CD4-positive, alpha-beta T cell treated with Interleukin-15 for 1 hour (primary cell): ENCODE measurements around the gene GMIP.

Experiments used
- DNase-seq: peaks from one replicate; pipeline ENCODE4 v3.0.0-alpha.2; 2020

The GMIP gene

DNA sequence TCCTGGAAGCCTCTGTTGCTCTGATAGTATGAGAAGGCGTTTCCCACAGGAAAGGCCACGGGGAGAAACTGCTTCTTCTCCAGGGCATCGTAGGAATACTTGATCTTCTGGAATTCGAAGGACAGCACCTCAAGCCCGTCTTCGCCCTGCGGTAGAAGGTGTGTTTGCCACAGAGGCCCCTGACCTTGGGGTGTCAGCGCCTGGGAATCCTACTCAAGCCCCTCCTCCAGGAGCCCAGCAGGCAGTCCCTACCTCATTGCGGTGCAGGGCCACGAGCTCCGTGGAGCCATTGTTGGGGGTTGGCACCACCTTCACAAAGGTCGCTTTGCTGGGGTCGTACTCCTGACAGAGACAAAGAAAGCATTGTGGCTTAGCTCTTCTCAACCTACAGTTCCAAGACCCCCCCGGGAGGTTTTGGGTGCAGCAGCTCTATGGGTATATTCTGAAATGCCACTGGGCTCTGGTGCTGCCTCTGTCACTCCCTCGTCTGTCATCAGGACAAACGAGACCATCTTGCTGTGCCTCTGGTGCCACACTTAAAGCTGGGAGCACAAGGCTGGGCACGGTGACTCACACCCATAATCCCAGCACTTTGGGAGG lies 16.3 kb upstream of the GMIP start:
- no peak for DNase-seq

DNA sequence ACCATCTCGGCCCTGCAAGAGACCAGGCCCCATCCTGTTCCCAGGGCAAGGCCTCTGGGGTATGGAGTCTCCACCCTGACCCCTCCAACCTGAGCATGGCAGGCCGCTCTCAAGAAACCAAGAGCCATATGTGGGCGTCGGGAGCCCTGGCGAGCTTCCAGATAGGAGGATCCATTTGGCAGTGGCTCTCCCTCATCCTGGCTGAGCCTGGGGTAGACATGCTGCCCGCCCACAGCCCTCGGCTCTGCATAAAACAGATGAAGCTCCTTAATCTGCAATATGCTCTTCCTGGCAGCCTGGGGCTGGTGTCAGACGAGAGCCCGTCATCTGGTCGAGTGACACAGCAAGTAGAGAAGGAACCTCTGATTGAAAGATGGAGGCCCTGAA lies 13.9 kb upstream of the GMIP start:
- no peak for DNase-seq

DNA sequence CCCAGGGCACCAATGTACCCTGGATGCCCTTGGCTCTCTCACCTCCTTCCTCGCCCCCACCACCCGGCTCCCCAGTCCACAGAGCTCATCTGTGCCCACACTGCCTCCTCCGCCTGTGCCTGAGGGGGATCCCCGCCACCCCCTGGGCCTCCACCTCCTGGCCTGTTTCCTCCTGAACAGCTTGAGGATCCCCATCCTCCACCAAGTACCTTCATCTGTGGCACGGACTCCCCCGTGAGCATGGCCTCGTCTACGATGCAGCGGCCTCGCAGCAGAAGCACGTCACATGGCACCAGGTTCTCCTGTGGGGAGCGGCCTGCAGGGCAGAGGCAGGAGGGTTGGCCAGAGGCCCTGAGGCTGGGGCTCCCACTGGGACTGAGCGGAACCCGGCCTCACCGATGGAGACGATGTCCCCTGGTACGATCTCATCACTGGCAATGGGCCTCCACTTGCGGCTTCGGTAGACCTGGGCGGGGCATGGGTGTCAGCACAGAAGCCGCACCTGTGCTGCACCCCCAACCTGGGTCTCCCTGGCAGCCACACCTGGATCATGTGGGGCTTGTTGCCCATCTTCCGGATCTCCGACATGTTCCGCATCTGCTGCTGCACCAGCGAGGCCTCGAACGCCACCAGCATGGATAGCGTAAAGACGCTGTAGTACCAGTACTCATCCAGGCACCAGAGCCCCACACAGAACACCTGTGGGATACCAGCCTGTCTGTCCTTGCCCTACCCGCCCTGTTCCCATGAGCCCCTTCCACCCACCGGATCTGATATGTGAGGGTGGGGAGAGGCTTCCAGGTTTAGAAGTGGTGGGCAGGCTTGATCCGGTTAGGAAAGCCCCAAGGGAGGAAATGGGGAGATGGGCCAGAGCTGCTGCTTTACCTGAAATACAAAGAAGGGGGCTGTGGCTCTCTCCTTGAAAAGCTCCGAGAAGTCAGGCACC lies 13.3 kb upstream of the GMIP start:
- DNase-seq: no peak

DNA sequence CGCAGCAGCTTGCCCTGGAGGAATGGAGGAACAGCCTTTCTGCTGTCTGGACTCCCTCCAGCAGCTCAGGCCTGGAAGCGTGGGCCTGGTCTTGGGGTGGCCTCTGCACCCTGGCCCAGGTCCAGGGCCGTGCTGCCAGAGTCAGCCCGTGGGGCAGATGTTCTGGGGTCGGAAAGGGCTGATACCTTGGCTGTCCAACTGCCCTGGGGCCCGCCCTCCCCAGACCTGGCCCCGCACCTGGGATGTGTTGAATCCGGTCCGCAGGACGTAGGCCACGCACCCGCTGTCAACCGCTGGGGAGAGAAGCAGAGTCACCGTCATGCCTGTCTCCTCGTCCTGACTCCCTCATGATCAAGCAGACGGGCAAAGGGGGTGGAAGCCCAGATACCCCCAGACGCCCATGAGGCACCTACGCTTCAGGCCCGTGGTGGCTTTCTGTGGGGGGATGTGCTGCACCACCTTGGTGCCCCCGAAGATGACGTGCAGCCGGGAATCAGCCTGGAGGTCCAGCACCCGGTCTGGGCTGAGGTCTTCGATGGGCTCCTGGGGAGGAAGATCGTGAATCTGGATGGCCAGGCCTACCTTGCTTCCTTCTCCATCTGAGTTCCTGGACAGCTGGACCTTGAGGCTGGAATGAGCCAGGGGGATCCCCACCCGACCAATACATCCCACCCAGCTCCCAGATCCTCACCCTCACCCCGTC lies 12.3 kb upstream of the GMIP start:
- no peak for DNase-seq

DNA sequence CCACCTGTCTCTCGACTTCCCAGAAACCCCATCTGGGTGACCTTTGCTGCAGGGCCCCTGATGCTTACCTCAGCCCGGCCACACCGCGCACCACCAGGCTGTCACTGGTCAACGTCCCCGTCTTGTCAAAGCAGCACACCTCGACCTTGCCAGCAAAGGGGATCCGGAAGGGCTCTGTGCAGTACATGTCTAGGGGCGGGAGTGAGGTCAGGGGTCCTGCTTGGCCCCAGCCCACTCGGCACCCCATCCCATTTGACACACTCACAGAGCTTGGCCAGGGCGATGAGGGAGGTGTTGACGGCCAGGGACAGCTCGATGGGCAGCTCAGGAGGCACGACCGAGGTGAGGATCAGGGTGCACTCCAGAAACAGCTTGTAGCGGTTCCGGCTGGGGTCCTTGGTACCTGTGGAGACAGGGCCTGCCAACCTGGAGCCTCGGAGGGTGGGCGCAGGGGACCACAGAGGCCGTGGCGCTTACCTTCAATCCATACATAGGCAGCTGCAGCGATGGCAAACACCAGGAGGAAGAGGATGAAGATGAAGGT lies 11.7 kb upstream of the GMIP start:
- DNase-seq: no peak

DNA sequence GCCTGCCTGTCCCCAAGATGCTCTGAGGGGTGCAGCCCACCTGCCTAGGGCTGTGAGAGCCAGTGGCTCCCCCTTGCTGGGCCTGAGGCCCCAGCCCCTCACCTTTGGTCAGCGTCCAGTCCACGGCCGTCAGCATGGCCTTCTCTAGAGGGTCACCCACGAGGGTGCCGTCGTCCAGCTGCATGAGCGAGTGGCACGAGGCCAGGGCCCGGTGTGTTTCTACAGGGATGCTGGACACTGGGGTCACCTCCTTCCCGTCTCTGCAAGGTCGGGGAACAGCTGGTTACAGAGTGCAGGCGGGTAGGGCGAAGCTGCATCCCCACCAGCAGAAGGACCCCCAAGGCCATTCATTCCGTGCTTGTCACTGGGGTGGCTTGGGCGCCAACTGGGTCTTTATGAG lies 11.0 kb upstream of the GMIP start:
- no peak for DNase-seq

DNA sequence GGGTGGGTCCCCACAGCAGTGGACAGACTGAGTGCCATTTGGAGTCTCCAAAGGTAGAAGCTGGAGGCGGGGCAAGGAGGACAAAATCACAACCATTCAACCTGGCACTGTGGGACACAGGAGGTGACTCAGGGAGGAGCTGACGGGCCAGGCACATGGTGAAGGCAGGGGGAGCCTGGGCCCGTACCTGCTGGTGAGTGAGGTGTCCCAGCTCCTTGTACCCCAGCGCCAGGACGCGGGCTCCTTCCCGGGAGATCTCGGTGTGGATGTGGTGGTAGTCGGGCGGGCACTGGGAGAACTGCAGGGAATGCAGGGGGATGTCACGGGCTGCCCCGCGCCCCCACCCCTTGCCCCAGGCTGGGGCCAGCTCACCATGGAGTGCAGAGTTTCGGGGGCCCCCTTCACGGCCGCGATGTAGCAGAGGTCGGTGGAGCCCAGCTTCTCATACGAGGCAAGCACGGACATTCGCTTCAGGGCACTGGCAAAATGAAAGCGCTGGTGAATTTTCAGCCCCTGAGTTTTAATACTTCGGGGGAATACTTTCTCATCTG lies 10.2 kb upstream of the GMIP start:
- DNase-seq: no peak

DNA sequence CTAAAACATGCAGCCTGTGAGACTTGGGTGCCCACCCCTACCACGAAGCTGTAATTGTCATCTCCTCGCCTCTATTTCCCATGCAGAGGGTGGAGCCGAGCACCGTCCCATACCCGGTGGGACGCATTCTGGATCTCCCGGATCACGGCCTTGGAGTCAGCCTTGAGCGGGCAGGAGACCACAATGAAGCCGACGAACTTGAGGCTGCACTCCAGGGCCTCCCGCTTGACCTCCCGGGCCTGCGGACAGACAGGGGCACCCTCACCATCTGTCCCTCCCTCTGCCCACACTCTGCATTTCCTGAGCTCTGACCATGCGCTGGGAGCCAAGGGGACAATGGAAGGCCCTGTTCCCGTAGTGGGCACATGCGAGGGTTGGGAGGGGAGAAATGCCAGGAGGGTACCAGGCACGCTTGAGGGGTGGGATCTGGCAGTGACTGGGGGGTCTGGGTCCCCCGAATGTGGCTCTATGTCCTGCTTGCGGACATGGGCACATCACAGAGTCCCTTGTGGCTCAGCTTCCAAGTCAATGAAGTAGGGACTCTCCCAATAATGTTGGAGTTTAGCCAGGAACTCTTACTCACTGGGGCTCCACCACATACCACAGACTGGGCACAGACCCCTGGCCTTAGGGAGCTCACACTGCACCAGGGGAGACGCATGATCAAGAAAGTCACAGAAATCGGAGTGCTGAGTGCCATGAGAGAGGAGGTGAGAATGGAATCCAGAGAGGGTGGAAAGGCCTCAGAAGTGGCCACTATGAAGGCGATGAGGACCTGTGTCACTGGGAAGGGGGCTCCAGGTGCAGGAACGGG lies 9.2 kb upstream of the GMIP start:
- DNase-seq: no peak

DNA sequence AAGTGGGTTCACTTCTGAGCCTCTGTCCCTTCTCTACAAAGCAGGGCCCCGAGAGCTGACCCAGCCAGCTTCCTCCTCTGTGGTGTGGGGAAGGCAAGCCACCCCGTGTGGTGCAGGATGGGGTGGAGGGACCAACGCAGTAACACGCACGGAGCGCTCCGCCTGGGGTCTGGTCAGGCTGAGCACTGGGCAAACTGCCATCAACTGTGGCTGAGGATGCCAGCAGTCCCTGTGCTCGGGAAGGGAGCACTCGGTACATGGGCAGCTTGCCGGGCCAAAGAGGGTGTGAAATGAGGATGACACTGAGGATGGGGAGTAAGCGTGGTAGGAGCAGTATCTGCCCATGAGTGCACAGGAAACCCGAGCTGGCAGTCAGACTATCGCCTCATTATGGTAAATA lies 7.6 kb upstream of the GMIP start:
- DNase-seq: no peak

DNA sequence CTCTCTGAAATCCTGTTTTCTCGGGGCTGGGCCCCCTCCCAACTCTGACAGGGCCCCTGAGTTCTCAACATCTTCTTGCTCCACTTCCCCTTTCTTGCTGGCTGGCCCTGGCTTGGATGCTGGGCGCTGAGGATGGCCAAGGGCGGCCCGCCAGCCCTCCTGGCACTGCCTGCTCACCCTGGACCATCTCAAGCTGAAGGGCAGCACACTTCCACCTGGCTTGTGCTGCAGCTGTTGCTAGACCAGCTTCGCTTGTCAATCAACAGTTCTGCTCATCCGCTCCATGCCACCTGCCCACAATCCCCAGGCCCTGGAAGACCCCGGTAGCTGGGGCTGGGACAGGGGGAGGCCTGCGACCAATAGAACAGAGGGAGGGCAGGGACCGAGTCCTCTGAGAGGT lies 6.9 kb upstream of the GMIP start:
- no peak for DNase-seq

DNA sequence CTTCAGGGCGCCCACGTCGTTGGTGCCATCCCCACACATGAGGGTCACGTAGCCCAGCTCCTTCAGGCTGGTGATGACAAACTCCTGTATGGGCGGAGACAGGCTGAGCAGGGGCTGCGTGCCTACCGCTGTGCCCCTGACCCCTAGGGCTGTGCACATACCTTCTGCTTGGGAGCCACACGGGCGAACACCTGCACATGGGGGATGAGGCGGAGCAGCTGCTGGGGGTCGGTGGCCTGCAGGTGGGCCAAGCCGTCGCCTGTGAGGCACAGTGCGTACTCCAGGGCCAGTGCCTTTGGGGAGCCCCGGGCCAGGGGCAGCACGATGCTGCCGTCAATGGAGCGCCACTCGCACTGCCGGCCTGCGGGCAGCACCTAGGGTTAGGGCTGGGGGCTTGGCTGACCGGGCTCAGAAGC lies 6.1 kb upstream of the GMIP start:
- no peak for DNase-seq

DNA sequence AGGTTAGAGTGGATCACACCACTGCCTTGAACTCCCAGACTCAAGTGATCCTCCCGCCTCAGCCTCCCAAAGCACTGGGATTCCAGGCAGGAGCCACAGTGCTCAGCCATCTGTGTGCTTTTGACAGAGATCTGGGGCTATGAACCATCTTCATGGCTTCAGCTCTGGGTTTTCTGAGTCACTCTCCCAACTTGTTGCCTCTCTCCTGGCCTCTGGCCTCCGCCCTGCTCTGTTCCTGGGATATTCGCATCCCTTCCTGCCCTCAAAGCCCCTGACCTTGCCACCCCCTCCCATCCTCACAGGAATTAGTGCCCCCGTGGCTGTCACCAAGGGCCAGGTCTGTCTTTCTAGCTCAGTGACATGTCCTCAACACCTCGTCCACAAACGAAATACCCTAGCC lies 5.7 kb upstream of the GMIP start:
- DNase-seq: no peak

DNA sequence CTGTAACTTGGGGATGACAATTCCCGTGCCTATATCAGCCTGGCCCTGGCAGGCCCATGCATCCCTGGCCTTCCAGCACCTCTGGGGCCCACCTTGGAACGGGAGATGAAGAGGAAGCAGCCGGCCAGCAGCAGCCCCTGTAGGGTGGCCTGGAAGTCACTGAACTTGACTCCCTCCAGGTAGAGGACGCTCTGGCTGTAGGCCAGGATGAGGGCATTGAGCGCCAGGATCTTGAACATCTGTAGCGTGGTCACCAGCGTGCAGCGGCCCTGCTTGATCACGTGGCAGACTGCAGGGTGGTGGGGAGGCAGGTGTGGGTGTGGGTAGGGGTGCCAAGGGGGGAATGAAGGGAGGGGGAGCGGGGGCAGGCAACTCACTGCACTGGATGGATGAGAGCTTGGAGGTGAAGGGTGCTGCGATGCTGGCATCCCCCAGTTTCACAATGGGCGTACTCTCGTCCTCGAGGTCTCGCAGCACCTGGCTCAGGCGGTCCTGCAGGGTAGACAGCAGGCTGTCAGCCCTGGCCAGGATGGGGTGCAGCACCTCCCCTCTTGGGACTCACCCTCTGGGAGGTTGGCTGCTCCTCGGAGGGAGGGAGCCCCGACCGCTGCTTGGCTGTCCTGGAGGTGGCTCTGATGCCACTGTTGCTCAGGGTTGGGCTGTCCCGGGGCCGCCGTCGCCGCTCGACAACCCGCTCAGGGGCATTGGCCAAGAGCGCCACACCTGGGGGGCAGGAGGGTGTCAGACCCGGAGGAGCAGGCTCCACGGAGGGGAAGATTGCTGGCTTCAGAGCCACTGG lies 3.8 kb upstream of the GMIP start:
- DNase-seq: no peak

DNA sequence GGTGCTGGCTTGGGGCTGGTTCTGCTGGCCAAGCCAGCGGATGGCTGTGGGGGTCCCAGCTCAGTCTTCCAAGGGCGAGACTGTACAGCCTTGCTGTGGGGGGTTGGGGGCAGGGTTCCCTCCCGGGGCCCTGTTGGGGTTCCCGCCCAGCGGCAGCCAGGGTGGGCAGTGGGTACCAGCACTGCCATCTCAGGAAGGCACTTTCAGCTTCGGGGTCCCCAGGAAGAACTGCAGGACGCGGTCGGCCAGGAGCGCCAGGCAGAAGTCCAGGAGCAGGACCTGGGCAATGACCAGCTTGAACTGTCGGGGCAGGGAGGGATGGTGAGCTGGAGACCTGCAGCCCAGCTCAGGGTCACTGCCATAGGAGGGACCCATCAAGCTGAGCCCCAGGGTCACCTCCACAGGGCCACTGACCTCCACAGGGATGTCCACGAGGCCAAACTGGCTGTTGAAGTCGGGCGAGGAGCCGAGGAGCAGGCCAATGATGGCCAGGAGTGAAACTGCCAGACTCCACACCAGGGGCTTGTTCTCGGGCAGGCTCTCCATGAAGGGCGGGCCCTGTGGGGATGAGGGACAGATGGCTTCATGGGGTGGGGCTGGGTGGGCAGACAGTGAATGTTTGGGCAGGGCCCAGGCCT lies 1.9 kb upstream of the GMIP start:
- no peak for DNase-seq

DNA sequence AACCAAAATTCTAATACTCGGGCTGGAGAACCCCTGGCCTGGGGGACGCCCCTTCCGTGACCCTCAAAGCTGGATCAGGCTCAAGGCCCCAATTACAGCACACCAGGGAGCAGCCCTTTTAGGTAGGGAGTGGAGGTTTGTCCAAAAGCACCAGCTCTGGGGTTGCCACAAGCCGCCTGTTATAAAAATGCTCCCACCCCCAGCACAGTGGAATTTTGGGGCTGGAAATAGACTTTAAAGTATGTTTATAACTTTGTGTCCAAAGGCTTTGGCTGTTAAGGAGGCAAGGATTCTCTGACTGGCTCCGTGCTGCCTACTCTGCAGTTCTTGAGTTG lies 564 bp upstream of the GMIP start:
- no peak for DNase-seq

DNA sequence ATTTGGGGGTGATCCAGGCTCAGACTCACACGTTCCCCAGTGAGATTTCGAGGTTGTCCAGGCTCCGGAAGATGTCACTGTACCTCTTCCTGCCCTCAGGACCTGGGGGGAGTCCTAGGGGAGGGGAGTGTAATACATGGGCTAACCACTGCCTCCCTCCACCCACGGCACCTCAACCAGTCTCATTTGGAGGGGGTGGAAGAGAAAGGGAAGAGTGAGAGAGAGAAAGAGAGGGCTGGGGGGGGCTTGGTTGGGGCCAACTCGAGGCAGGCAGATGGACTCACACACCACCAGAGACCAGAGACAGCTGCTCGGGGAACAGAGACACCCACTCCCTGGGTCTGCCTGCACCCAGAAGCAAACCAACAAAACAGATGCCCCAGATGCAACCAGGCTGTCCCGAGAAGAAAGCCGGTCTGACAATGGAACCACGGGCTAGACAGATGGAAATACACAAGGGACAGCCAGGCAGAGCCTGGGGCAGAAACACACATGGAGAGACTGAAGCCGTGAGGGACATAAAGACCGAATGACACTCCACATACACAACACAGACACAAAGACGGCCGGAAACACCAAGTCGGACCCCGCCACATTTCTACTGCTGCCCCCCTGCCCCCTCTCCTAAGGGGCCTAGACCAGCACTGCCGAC lies 825 bp downstream of the GMIP start:
- peak; percentile 68 for DNase-seq

DNA sequence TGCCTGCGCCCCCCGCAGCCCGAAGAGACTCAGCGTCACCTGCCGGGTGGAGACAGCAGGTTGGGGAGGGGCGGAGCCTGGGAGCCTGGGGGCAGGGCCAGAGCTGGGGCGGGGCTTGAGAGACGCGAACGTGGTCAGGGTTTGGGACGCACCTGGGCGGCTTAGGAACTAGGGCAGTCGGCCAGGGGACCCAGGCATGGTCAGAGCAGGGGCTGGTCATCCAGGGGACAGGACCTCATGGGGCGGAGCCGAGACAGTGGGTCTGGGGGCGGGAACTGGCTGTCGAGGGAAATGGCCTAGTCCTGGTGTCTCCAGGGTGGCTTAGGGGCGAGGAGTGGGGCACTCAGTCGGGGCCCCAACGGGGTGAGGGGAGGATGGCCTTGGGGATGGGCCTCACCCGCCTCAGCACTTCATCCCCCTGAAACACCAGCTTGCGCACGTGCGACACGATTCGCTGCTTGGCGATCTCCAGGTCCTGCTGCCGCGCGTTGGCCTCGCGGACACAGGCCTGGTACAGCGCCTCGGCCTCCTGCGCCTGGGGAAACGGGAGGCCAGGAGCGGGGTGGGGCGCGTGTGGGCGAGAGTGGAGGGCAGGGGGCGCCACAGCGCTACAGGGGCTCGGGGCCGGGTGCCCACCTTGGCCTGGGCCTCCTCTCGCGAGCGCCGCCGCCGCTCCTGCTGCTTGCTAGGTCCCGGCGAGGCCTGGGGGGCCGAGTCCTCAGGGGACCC lies 5.8 kb downstream of the GMIP start:
- DNase-seq: no peak

DNA sequence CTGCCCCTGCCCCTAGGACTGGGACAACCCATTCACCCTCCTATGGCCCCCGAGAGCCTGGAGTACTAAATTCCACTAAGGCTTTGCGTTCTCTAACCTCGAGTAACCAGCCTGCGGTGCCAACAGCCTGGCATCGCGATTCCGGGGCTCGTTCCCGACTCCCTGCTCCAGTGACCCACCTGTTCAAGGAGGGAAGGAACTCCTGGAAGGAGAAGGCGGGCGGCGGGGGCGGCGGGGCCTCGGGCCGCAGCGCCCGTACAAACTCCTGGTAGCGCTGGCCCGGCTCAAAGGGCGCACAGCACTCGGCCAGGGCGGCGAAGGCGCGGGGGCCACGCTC lies 6.3 kb downstream of the GMIP start:
- no peak for DNase-seq

DNA sequence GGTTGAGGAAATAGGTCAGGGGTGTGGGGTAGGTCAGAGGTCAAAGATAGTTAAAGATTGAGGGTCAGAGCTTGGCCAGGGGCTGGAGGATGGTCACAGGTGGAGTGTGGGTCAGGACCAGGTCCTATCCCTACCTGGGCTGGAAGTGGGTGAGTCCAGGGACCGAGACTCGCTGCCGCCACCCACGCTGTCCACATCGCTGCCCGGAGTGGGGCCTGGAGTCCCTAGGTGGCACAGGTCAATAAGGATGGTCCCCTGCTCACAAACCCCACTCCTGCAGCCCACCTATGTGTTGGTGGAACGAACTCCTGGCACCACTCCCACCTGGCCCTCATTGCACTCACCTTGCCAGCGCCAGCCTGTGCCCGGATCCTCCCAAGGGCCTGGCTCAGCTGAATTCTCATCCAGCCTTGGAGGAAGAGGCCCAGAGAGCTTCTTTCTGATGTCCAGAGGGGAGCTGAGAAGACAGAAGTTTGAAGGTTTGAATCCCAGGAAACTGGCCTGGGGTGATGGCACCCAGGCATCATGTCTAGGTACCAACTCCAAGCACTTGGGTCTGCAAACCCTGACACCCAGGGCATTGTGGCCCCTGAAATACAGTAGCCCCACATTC lies 6.8 kb downstream of the GMIP start:
- DNase-seq: no peak

DNA sequence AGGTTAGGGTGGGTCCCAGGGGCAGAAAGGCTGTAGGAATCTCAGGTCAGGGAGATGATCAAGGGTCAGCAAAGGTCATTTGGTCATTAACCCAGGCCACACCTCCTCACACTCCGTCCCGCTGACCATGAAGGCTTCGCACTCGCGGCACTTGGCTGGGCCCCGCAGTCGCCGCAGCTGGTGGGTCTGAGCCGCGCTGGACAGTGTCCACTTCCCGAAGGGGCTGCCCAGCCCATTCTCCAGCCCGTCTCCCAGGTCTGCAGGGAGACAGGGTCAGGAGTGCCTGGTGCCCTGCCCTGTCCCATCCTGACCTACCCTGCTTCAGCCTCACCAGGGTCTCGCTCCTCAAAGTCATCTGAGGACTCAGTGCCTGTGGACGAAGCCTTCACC lies 8.1 kb downstream of the GMIP start:
- no peak for DNase-seq
